Ascending aorta (tissue), 2 donors: ENCODE results near the gene PTPN6. TPM values are rescaled to one million over a fixed set of nuclear protein-coding genes. Genes with fewer than 3 reads are reported as not detected.

Experiments
- DNase-seq, 2 donors: peaks; one replicate each; pipeline ENCODE4 v3.0.0-alpha.2; 2019; ENCODE audit warnings: low spot score in 2 of 2
- H3K27ac ChIP-seq, 2 donors: fragments of 200-600 bp; sonication (generic); one replicate each; pipeline ENCODE4 v1.5.1; 2016 to 2017; ENCODE audit warnings: mild to moderate bottlenecking in 1 of 2
- H3K27me3 ChIP-seq: fragments of 200-600 bp; sonication (generic); one replicate; pipeline ENCODE4 v1.5.1; 2017
- H3K36me3 ChIP-seq, 2 donors: fragments of 200-600 bp; sonication (generic); one replicate each; pipeline ENCODE4 v1.5.1; 2016
- H3K4me1 ChIP-seq, 2 donors: fragments of 200-600 bp; sonication (generic); one replicate each; pipeline ENCODE4 v1.5.1; 2016 to 2017; ENCODE audit warnings: mild to moderate bottlenecking in 1 of 2
- H3K4me3 ChIP-seq, 2 donors: fragments of 200-600 bp; sonication (generic); one replicate each; pipeline ENCODE4 v1.5.1; 2016 to 2017; ENCODE audit warnings: mild to moderate bottlenecking in 1 of 2
- H3K9me3 ChIP-seq, 2 donors: fragments of 200-600 bp; sonication (generic); one replicate each; pipeline ENCODE4 v1.5.1; 2016
- CTCF ChIP-seq, 3 experiments: fragments of 200-600 bp in 2 of 3; fragments of 450-650 bp in 1 of 3; sonication (generic) in 2 of 3; IDR thresholded peaks; one replicate each; pipeline ENCODE4 v1.5.1; 2016 to 2019; ENCODE audit warnings: antibody characterized with exemption in 3 of 3, mild to moderate bottlenecking in 1 of 3, moderate library complexity in 1 of 3
- intact Hi-C: fragments of 100-400 bp; cut with DNase I; formaldehyde crosslinking; loops from one replicate; pipeline ENCODE4 v1.15.1; 2023
- total RNA-seq: library from RNA; depleted of rRNA; stranded (reverse); fragments of >200 nt; gene quantifications from one replicate; pipeline ENCODE4 v1.1.0, GENCODE V29; 2016

The PTPN6 gene
- total RNA-seq, 1 donor from 2014 or later, result 1.7 TPM

- H3K4me1 ChIP-seq, result no peaks in the 10 kb centered on the region
- no peak overlapping the region for H3K27ac ChIP-seq
- H3K9me3 ChIP-seq, result no peaks in the 10 kb centered on the region
- DNase-seq, result no peak
- peaks cover 0 to 4% of the 10 kb centered on the region in 2 donors for H3K36me3 ChIP-seq
- TF ChIP-seq CTCF (IDR thresholded peaks at IDR 0.05), result no peak
- no peaks in the 10 kb centered on the region for H3K27me3 ChIP-seq
- H3K4me3 ChIP-seq, result no peak overlapping the region
- intact Hi-C loops, result no loop called here
These were observed 53.2 kb downstream of the PTPN6 start for GRCh38 chr12:7004287-7004803.

GRCh38 chr12:7004840-7005239 lies 53.7 kb downstream of the PTPN6 start:
- intact Hi-C loops, result no loop called here
- no peak for TF ChIP-seq CTCF (IDR thresholded peaks at IDR 0.05)
- Histone ChIP-seq H3K27me3 (no peaks in the 10 kb centered on the region), H3K4me1 (no peaks in the 10 kb centered on the region), H3K27ac (no peak overlapping the region), H3K9me3 (no peaks in the 10 kb centered on the region), H3K36me3 (peaks cover 0 to 4% of the 10 kb centered on the region in 2 donors), H3K4me3 (no peak overlapping the region)
- no peak for DNase-seq

- DNase-seq, result no peak
- no peak for TF ChIP-seq CTCF (IDR thresholded peaks at IDR 0.05)
- H3K36me3 ChIP-seq, result peaks cover 0 to 4% of the 10 kb centered on the region in 2 donors
- H3K4me1 ChIP-seq, result no peaks in the 10 kb centered on the region
- H3K9me3 ChIP-seq, result no peaks in the 10 kb centered on the region
- no peak overlapping the region for H3K4me3 ChIP-seq
- H3K27ac ChIP-seq, result no peak overlapping the region
- intact Hi-C loops, result no loop called here
- no peaks in the 10 kb centered on the region for H3K27me3 ChIP-seq
These were observed 54.2 kb downstream of the PTPN6 start for GRCh38 chr12:7005311-7005710.

- no peaks in the 10 kb centered on the region for H3K4me1 ChIP-seq
- intact Hi-C loops, result no loop called here
- no peak overlapping the region for H3K27ac ChIP-seq
- DNase-seq, result no peak
- no peak for TF ChIP-seq CTCF (IDR thresholded peaks at IDR 0.05)
- H3K4me3 ChIP-seq, result no peak overlapping the region
- H3K36me3 ChIP-seq, result peaks cover 0 to 2% of the 10 kb centered on the region in 2 donors
- no peaks in the 10 kb centered on the region for H3K9me3 ChIP-seq
- no peaks in the 10 kb centered on the region for H3K27me3 ChIP-seq
These were observed 55.5 kb downstream of the PTPN6 start for GRCh38 chr12:7006639-7007038.

- intact Hi-C loops, result no loop called here
- no peak overlapping the region for H3K4me3 ChIP-seq
- no peaks in the 10 kb centered on the region for H3K9me3 ChIP-seq
- H3K4me1 ChIP-seq, result no peaks in the 10 kb centered on the region
- no peaks in the 10 kb centered on the region for H3K27me3 ChIP-seq
- no peaks in the 10 kb centered on the region for H3K36me3 ChIP-seq
- DNase-seq, result no peak
- no peak for TF ChIP-seq CTCF (IDR thresholded peaks at IDR 0.05)
- H3K27ac ChIP-seq, result no peak overlapping the region
These were observed 57.7 kb downstream of the PTPN6 start for GRCh38 chr12:7008864-7009263.

GRCh38 chr12:7009512-7009911 lies 58.4 kb downstream of the PTPN6 start:
- no peak for TF ChIP-seq CTCF (IDR thresholded peaks at IDR 0.05)
- Histone ChIP-seq H3K9me3 (no peaks in the 10 kb centered on the region), H3K36me3 (no peaks in the 10 kb centered on the region), H3K27ac (no peak overlapping the region), H3K27me3 (no peaks in the 10 kb centered on the region), H3K4me1 (no peaks in the 10 kb centered on the region), H3K4me3 (no peak overlapping the region)
- intact Hi-C loops, result no loop called here
- no peak for DNase-seq
